Fibroblast of pulmonary artery (primary cell): Measurements from ENCODE around the gene ANKS1B.

Source experiments
- DNase-seq: peaks from one replicate; pipeline ENCODE4 v3.0.0-alpha.2; 2010; ENCODE audit warnings: low read depth
- H3K4me3 ChIP-seq: replicated peaks from 2 replicates; pipeline ENCODE4 v1.5.1; 2011; ENCODE audit warnings: low read depth, mild to moderate bottlenecking, control low read depth, low read length, moderate library complexity
- CTCF ChIP-seq: IDR thresholded peaks from 2 replicates; pipeline ENCODE4 v1.5.1; 2011; ENCODE audit warnings: mild to moderate bottlenecking, control low read depth, low read length, inconsistent platforms; ENCODE audit errors: missing control alignments

ANKS1B gene

DNA sequence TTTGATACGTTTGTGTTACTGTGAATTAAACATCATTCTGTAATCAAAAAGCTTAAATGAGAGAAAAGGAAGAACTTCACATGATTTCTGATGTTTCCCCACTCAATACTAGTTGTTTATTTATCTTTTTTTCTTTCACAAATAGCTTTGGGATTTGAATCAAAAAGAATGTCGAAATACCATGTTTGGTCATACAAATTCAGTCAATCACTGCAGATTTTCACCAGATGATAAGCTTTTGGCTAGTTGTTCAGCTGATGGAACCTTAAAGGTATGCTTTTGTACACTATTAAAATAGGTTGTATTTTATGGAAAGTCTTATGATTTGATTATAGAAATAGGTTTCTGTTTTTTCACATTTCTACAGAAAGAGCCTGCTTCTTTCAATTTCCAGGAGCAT is 1298.1 kb downstream of the ANKS1B start:
- no peak for TF ChIP-seq CTCF
- no peak for DNase-seq

More for the DNA sequence above, 1298.1 kb downstream of the ANKS1B start:
- H3K4me3 ChIP-seq, result no peak overlapping the region
